ENCODE results near the gene DLX4. TPM values are rescaled to one million over a fixed set of nuclear protein-coding genes. Genes with fewer than 3 reads are reported as not detected.

Gene DLX4
- total and polyA plus RNA-seq, 7 experiments from 2014 or later, result 0.34 to 1.6 (median 0.74) TPM; not detected in 2

- H3K4me3 ChIP-seq (ENCODE audit: low read length), result no peak overlapping the region
- intact Hi-C loops (cut with micrococcal nuclease), result no loop called here
- H3K9me3 ChIP-seq (ENCODE audit: control insufficient read depth in 2 of 3, low read length in 3 of 3), result no peaks in the 10 kb centered on the region
- peaks cover 0 to 5% (median 2%) of the 10 kb centered on the region in 11 donors for H3K9me3 Mint-ChIP-seq
- no peak for DNase-seq
- no peak overlapping the region for H3K27ac ChIP-seq (ENCODE audit: low read depth, low read length)
- no peak overlapping the region for H3K4me3 Mint-ChIP-seq
- no peak overlapping the region for H3K27ac Mint-ChIP-seq
- no peaks in the 10 kb centered on the region for H3K4me1 Mint-ChIP-seq
- H3K36me3 Mint-ChIP-seq, result peaks cover 0 to 2% (median under 1%) of the 10 kb centered on the region in 5 donors
- no peak for ATAC-seq
- CTCF ChIA-PET, result interaction anchor here (0.7 kb wide), 1 partner anchor 94 kb away, joined by 3 read pairs; no protein-coding TSS in a partner anchor
- H3K27me3 Mint-ChIP-seq, result peaks cover 61 to 64% (median 62%) of the 10 kb centered on the region in 5 donors
- H3K36me3 ChIP-seq (ENCODE audit: control insufficient read depth in 2 of 3, insufficient read depth in 3 of 3, low read length in 3 of 3), result no peaks in the 10 kb centered on the region
- H3K27me3 ChIP-seq (ENCODE audit: control insufficient read depth in 2 of 2, insufficient read depth in 2 of 2, low read length in 2 of 2), result peaks cover 0 to 4% of the 10 kb centered on the region in 2 donors
- no peaks in the 10 kb centered on the region for H3K4me1 ChIP-seq (ENCODE audit: control insufficient read depth in 2 of 2, insufficient read depth in 2 of 2, low read length in 2 of 2)
- POLR2A ChIA-PET, result interaction anchor here (0.6 kb wide), 1 partner anchor 613 kb away, joined by 3 read pairs; no protein-coding TSS in a partner anchor
These were observed 34.9 kb downstream of the DLX4 start for GRCh38 chr17:50003911-50004310.

GRCh38 chr17:50009282-50009681 lies 40.3 kb downstream of the DLX4 start:
- Histone ChIP-seq H3K36me3 (ENCODE audit: control insufficient read depth in 2 of 3, insufficient read depth in 3 of 3, low read length in 3 of 3) (no peaks in the 10 kb centered on the region), H3K27ac (ENCODE audit: low read depth, low read length) (no peak overlapping the region), H3K4me3 (ENCODE audit: low read length) (no peak overlapping the region), H3K4me1 (ENCODE audit: control insufficient read depth in 2 of 2, insufficient read depth in 2 of 2, low read length in 2 of 2) (no peaks in the 10 kb centered on the region), H3K27me3 (ENCODE audit: control insufficient read depth in 2 of 2, insufficient read depth in 2 of 2, low read length in 2 of 2) (peaks cover 2 to 3% of the 10 kb centered on the region in 2 donors), H3K9me3 (ENCODE audit: control insufficient read depth in 2 of 3, low read length in 3 of 3) (peaks cover 0 to 13% (median 0%) of the 10 kb centered on the region in 3 experiments)
- no peak overlapping the region for H3K27ac Mint-ChIP-seq
- ChIA-PET CTCF (no interaction called here), POLR2A (no interaction called here)
- H3K4me1 Mint-ChIP-seq, result no peaks in the 10 kb centered on the region
- H3K4me3 Mint-ChIP-seq, result no peak overlapping the region
- DNase-seq (no peak), ATAC-seq (no peak)
- peaks cover 0 to 24% (median 2%) of the 10 kb centered on the region in 5 donors for H3K36me3 Mint-ChIP-seq
- intact Hi-C loops (cut with micrococcal nuclease), result no loop called here
- peaks cover 40 to 61% (median 52%) of the 10 kb centered on the region in 5 donors for H3K27me3 Mint-ChIP-seq
- H3K9me3 Mint-ChIP-seq, result peaks cover 4 to 52% (median 12%) of the 10 kb centered on the region in 11 donors

GRCh38 chr17:50013079-50013478 lies 44.1 kb downstream of the DLX4 start:
- Mint-ChIP-seq H3K9me3 (peaks cover 12 to 70% (median 19%) of the 10 kb centered on the region in 11 donors), H3K27ac (no peak overlapping the region), H3K4me1 (no peaks in the 10 kb centered on the region), H3K36me3 (peaks cover 0 to 36% (median 9%) of the 10 kb centered on the region in 5 donors), H3K4me3 (no peak overlapping the region), H3K27me3 (peaks cover 21 to 49% (median 40%) of the 10 kb centered on the region in 5 donors)
- peaks cover 2 to 3% of the 10 kb centered on the region in 2 donors for H3K27me3 ChIP-seq (ENCODE audit: control insufficient read depth in 2 of 2, insufficient read depth in 2 of 2, low read length in 2 of 2)
- no peak overlapping the region for H3K27ac ChIP-seq (ENCODE audit: low read depth, low read length)
- DNase-seq, result no peak
- H3K9me3 ChIP-seq (ENCODE audit: control insufficient read depth in 2 of 3, low read length in 3 of 3), result peaks cover 0 to 22% (median 0%) of the 10 kb centered on the region in 3 experiments
- intact Hi-C loops (cut with micrococcal nuclease), result no loop called here
- POLR2A ChIA-PET, result no interaction called here
- no peak for ATAC-seq
- no peak overlapping the region for H3K4me3 ChIP-seq (ENCODE audit: low read length)
- H3K4me1 ChIP-seq (ENCODE audit: control insufficient read depth in 2 of 2, insufficient read depth in 2 of 2, low read length in 2 of 2), result no peaks in the 10 kb centered on the region
- H3K36me3 ChIP-seq (ENCODE audit: control insufficient read depth in 2 of 3, insufficient read depth in 3 of 3, low read length in 3 of 3), result no peaks in the 10 kb centered on the region
- CTCF ChIA-PET, result interaction anchor here (1.4 kb wide), 1 partner anchor 15 kb away, joined by 3 read pairs; no protein-coding TSS in a partner anchor

- H3K9me3 ChIP-seq (ENCODE audit: control insufficient read depth in 2 of 3, low read length in 3 of 3), result peaks cover 0 to 22% (median 0%) of the 10 kb centered on the region in 3 experiments
- H3K4me3 Mint-ChIP-seq, result peak overlapping the region in 1 of 10 donors; percentile 5
- CTCF ChIA-PET, result interaction anchor here (1.1 to 1.4 kb wide), 2 partner anchors 17 to 73 kb away, joined by 3 read pairs; no protein-coding TSS in a partner anchor
- H3K36me3 ChIP-seq (ENCODE audit: control insufficient read depth in 2 of 3, insufficient read depth in 3 of 3, low read length in 3 of 3), result no peaks in the 10 kb centered on the region
- H3K27me3 Mint-ChIP-seq, result peaks cover 16 to 38% (median 33%) of the 10 kb centered on the region in 5 donors
- intact Hi-C loops (cut with micrococcal nuclease), result no loop called here
- no peak overlapping the region for H3K27ac Mint-ChIP-seq
- no peaks in the 10 kb centered on the region for H3K4me1 Mint-ChIP-seq
- H3K9me3 Mint-ChIP-seq, result peaks cover 7 to 59% (median 19%) of the 10 kb centered on the region in 11 donors
- no peak for DNase-seq
- H3K27ac ChIP-seq (ENCODE audit: low read depth, low read length), result no peak overlapping the region
- POLR2A ChIA-PET, result no interaction called here
- H3K4me3 ChIP-seq (ENCODE audit: low read length), result no peak overlapping the region
- no peaks in the 10 kb centered on the region for H3K4me1 ChIP-seq (ENCODE audit: control insufficient read depth in 2 of 2, insufficient read depth in 2 of 2, low read length in 2 of 2)
- H3K27me3 ChIP-seq (ENCODE audit: control insufficient read depth in 2 of 2, insufficient read depth in 2 of 2, low read length in 2 of 2), result peaks cover 2 to 3% of the 10 kb centered on the region in 2 donors
- no peak for ATAC-seq
- peaks cover 0 to 32% (median 9%) of the 10 kb centered on the region in 5 donors for H3K36me3 Mint-ChIP-seq
These were observed 45.6 kb downstream of the DLX4 start for GRCh38 chr17:50014471-50015088.

- Histone ChIP-seq H3K36me3 (ENCODE audit: control insufficient read depth in 2 of 3, insufficient read depth in 3 of 3, low read length in 3 of 3) (no peaks in the 10 kb centered on the region), H3K27me3 (ENCODE audit: control insufficient read depth in 2 of 2, insufficient read depth in 2 of 2, low read length in 2 of 2) (peaks cover 2 to 3% of the 10 kb centered on the region in 2 donors), H3K4me1 (ENCODE audit: control insufficient read depth in 2 of 2, insufficient read depth in 2 of 2, low read length in 2 of 2) (no peaks in the 10 kb centered on the region), H3K9me3 (ENCODE audit: control insufficient read depth in 2 of 3, low read length in 3 of 3) (peaks cover 0 to 22% (median 0%) of the 10 kb centered on the region in 3 experiments), H3K4me3 (ENCODE audit: low read length) (no peak overlapping the region), H3K27ac (ENCODE audit: low read depth, low read length) (no peak overlapping the region)
- H3K36me3 Mint-ChIP-seq, result peaks cover 0 to 32% (median 9%) of the 10 kb centered on the region in 5 donors
- no peak overlapping the region for H3K27ac Mint-ChIP-seq
- ChIA-PET POLR2A (no interaction called here), CTCF (interaction anchor here (1.1 kb wide), 1 partner anchor 72 kb away, joined by 3 read pairs; no protein-coding TSS in a partner anchor)
- ATAC-seq (no peak), DNase-seq (no peak)
- peak overlapping the region in 1 of 10 donors; percentile 1 for H3K4me3 Mint-ChIP-seq
- no peaks in the 10 kb centered on the region for H3K4me1 Mint-ChIP-seq
- intact Hi-C loops (cut with micrococcal nuclease), result no loop called here
- peaks cover 16 to 33% (median 31%) of the 10 kb centered on the region in 5 donors for H3K27me3 Mint-ChIP-seq
- H3K9me3 Mint-ChIP-seq, result peaks cover 7 to 54% (median 19%) of the 10 kb centered on the region in 11 donors
These were observed 46.2 kb downstream of the DLX4 start for GRCh38 chr17:50015146-50015545.

- peaks cover 6 to 26% (median 16%) of the 10 kb centered on the region in 5 donors for H3K27me3 Mint-ChIP-seq
- peaks cover 3 to 21% (median 11%) of the 10 kb centered on the region in 11 donors for H3K9me3 Mint-ChIP-seq
- intact Hi-C loops (cut with micrococcal nuclease), result no loop called here
- Histone ChIP-seq H3K36me3 (ENCODE audit: control insufficient read depth in 2 of 3, insufficient read depth in 3 of 3, low read length in 3 of 3) (no peaks in the 10 kb centered on the region), H3K9me3 (ENCODE audit: control insufficient read depth in 2 of 3, low read length in 3 of 3) (peaks cover 0 to 12% (median 0%) of the 10 kb centered on the region in 3 experiments), H3K4me3 (ENCODE audit: low read length) (no peak overlapping the region), H3K27me3 (ENCODE audit: control insufficient read depth in 2 of 2, insufficient read depth in 2 of 2, low read length in 2 of 2) (no peaks in the 10 kb centered on the region), H3K27ac (ENCODE audit: low read depth, low read length) (no peak overlapping the region), H3K4me1 (ENCODE audit: control insufficient read depth in 2 of 2, insufficient read depth in 2 of 2, low read length in 2 of 2) (no peaks in the 10 kb centered on the region)
- ATAC-seq (no peak), DNase-seq (no peak)
- peaks cover 0 to 13% (median 5%) of the 10 kb centered on the region in 5 donors for H3K36me3 Mint-ChIP-seq
- no peaks in the 10 kb centered on the region for H3K4me1 Mint-ChIP-seq
- ChIA-PET CTCF (interaction anchor here (2.2 kb wide), 1 partner anchor 68 kb away, joined by 6 read pairs; no protein-coding TSS in a partner anchor), POLR2A (no interaction called here)
- H3K4me3 Mint-ChIP-seq, result no peak overlapping the region
- no peak overlapping the region for H3K27ac Mint-ChIP-seq
These were observed 49.9 kb downstream of the DLX4 start for GRCh38 chr17:50018909-50019308.

Measured in naive thymus-derived CD4-positive, alpha-beta T cell (primary cell).